Gastroesophageal sphincter (tissue), 4 donors: Measurements from ENCODE around the gene OPN1SW. TPM values are rescaled to one million over a fixed set of nuclear protein-coding genes. Genes with fewer than 3 reads are reported as not detected.

Source experiments
- ATAC-seq: fragments of 150-250 bp; one replicate; pipeline ENCODE4 v1.9.1; 2016; ENCODE audit warnings: mild to moderate bottlenecking, moderate library complexity
- H3K27ac ChIP-seq, 4 donors: fragments of 200-600 bp; sonication (generic) in 3 of 4; 1 replicate in 3 of 4; 2 replicates in 1 of 4; pipeline ENCODE4 v1.5.1; 2016 to 2019
- H3K27me3 ChIP-seq: fragments of 200-600 bp; sonication (generic); one replicate; pipeline ENCODE4 v1.5.1; 2019
- H3K36me3 ChIP-seq, 2 donors: fragments of 200-600 bp; sonication (generic); one replicate each; pipeline ENCODE4 v1.5.1; 2019; ENCODE audit warnings: control low read depth in 1 of 2
- H3K4me1 ChIP-seq, 3 donors: fragments of 200-600 bp; sonication (generic); 1 replicate in 2 of 3; 2 replicates in 1 of 3; pipeline ENCODE4 v1.5.1; 2016 to 2019; ENCODE audit warnings: control low read depth in 2 of 3
- H3K4me3 ChIP-seq, 2 donors: fragments of 200-600 bp; sonication (generic); one replicate each; pipeline ENCODE4 v1.5.1; 2019; ENCODE audit warnings: mild to moderate bottlenecking in 1 of 2, moderate library complexity in 1 of 2
- H3K9me3 ChIP-seq, 3 donors: fragments of 200-600 bp; sonication (generic); one replicate each; pipeline ENCODE4 v1.5.1; 2017 to 2019; ENCODE audit warnings: control low read depth in 2 of 3
- CTCF ChIP-seq, 4 experiments: fragments of 200-600 bp in 2 of 4; fragments of 450-650 bp in 2 of 4; sonication (generic) in 1 of 4; IDR thresholded peaks; one replicate each; pipeline ENCODE4 v1.5.1; 2017 to 2019; ENCODE audit warnings: antibody characterized with exemption in 4 of 4, mild to moderate bottlenecking in 2 of 4, moderate library complexity in 2 of 4
- EP300 ChIP-seq: sonication (generic); formaldehyde crosslinking; IDR thresholded peaks from one replicate; pipeline ENCODE4 v1.6.1; 2017; ENCODE audit warnings: antibody characterized with exemption, mild to moderate bottlenecking
- POLR2A ChIP-seq, 2 donors: fragments of 450-650 bp; IDR thresholded peaks; one replicate each; pipeline ENCODE4 v1.6.1; 2017; ENCODE audit warnings: antibody characterized with exemption in 2 of 2, mild to moderate bottlenecking in 2 of 2, moderate library complexity in 1 of 2
- POLR2AphosphoS5 ChIP-seq: sonication (generic); formaldehyde crosslinking; IDR thresholded peaks from one replicate; pipeline ENCODE4 v1.6.1; 2017; ENCODE audit warnings: antibody characterized with exemption
- WGBS, 2 donors: methylation state at CpG; one replicate each; pipeline ENCODE4 v1.1.5; 2018; ENCODE audit warnings: low coverage in 1 of 2; 5-methylcytosine and 5-hydroxymethylcytosine counted together
- total RNA-seq, 4 donors: library from RNA; depleted of rRNA; stranded (reverse); fragments of >200 nt; gene quantifications; one replicate each; pipeline ENCODE4 v1.1.0, GENCODE V29; 2016

OPN1SW gene
- total RNA-seq, 4 donors from 2014 or later = not detected

GRCh38 chr7:128791121-128791971 is 15.8 kb upstream of the OPN1SW start, which contains the start of gene CCDC136:
Gene CCDC136, plus strand, starts transcription at chr7:128791968. Its CDS starts 444 bp downstream, at chr7:128792412.
- ATAC-seq = peak; percentile 92

GRCh38 chr7:128790315-128791041 is 14.9 kb upstream of the OPN1SW start:
- H3K27me3 ChIP-seq = no peaks in the 10 kb centered on the region
- H3K4me1 ChIP-seq = peaks cover 0 to 37% (median 17%) of the 10 kb centered on the region in 3 donors
- ATAC-seq = peak; percentile 40
- 50% methylated on average over 6 of the region's 45 CpGs; no CpG with 5 or more reads in 1 of the 2 donors for WGBS, 2 donors
- peak overlapping the region; percentile 37 to 90 (median 80) for H3K27ac ChIP-seq
- H3K4me3 ChIP-seq = peak overlapping the region; percentile 70 to 79
- H3K36me3 ChIP-seq = peaks cover 0 to 8% of the 10 kb centered on the region in 2 donors
- no peaks in the 10 kb centered on the region for H3K9me3 ChIP-seq
- TF ChIP-seq CTCF (IDR thresholded peaks at IDR 0.05) (no peak), POLR2AphosphoS5 (no peak), EP300 (no peak), POLR2A (IDR thresholded peaks at IDR 0.05) (no peak)

More at GRCh38 chr7:128791121-128791971, 15.8 kb upstream of the OPN1SW start, which contains the start of gene CCDC136:
- TF ChIP-seq EP300 = no peak
- TF ChIP-seq POLR2A (IDR thresholded peaks at IDR 0.05) = peak; percentile 25 to 65
- no peak for TF ChIP-seq CTCF (IDR thresholded peaks at IDR 0.05)
- TF ChIP-seq POLR2AphosphoS5 = peak; percentile 44
- H3K4me1 ChIP-seq = peaks cover 0 to 37% (median 17%) of the 10 kb centered on the region in 3 donors
- no peaks in the 10 kb centered on the region for H3K9me3 ChIP-seq
- H3K27me3 ChIP-seq = no peaks in the 10 kb centered on the region
- peaks cover 0 to 8% of the 10 kb centered on the region in 2 donors for H3K36me3 ChIP-seq
- WGBS, 2 donors = 0% methylated on average over 13 of the region's 80 CpGs; no CpG with 5 or more reads in 1 of the 2 donors
- H3K27ac ChIP-seq = peak within 1 kb of the TSS; percentile 37 to 90 (median 80)
- H3K4me3 ChIP-seq = peak within 1 kb of the TSS; percentile 70 to 79

GRCh38 chr7:128788446-128789412 is 13.1 kb upstream of the OPN1SW start:
- Histone ChIP-seq H3K36me3 (no peaks in the 10 kb centered on the region), H3K4me1 (peaks cover 0 to 38% (median 18%) of the 10 kb centered on the region in 3 donors), H3K9me3 (no peaks in the 10 kb centered on the region), H3K4me3 (no peak overlapping the region), H3K27me3 (no peaks in the 10 kb centered on the region), H3K27ac (peak overlapping the region in 1 of 4 donors; percentile 90)
- ATAC-seq = no peak
- 79 to 92% methylated on average over 4 to 7 of the region's 9 CpGs for WGBS, 2 donors
- TF ChIP-seq CTCF (IDR thresholded peaks at IDR 0.05) (no peak), POLR2A (IDR thresholded peaks at IDR 0.05) (no peak), POLR2AphosphoS5 (no peak), EP300 (no peak)

- WGBS, 2 donors = 69 to 80% methylated on average over 1 to 3 of the region's 3 CpGs
- Histone ChIP-seq H3K27me3 (no peaks in the 10 kb centered on the region), H3K4me1 (peaks cover 2 to 41% (median 23%) of the 10 kb centered on the region in 3 donors), H3K4me3 (no peak overlapping the region), H3K36me3 (no peaks in the 10 kb centered on the region), H3K9me3 (no peaks in the 10 kb centered on the region), H3K27ac (peak overlapping the region in 1 of 4 donors; percentile 2)
- TF ChIP-seq CTCF (IDR thresholded peaks at IDR 0.05) (no peak), POLR2A (IDR thresholded peaks at IDR 0.05) (no peak)
- ATAC-seq = no peak
Measured at GRCh38 chr7:128785738-128786137, 10.1 kb upstream of the OPN1SW start.
